ENCODE data around the gene ACTBL2. TPM values are rescaled to one million over a fixed set of nuclear protein-coding genes. Genes with fewer than 3 reads are reported as not detected.

Gene ACTBL2
- total and polyA plus RNA-seq, 4 donors: not detected

DNA sequence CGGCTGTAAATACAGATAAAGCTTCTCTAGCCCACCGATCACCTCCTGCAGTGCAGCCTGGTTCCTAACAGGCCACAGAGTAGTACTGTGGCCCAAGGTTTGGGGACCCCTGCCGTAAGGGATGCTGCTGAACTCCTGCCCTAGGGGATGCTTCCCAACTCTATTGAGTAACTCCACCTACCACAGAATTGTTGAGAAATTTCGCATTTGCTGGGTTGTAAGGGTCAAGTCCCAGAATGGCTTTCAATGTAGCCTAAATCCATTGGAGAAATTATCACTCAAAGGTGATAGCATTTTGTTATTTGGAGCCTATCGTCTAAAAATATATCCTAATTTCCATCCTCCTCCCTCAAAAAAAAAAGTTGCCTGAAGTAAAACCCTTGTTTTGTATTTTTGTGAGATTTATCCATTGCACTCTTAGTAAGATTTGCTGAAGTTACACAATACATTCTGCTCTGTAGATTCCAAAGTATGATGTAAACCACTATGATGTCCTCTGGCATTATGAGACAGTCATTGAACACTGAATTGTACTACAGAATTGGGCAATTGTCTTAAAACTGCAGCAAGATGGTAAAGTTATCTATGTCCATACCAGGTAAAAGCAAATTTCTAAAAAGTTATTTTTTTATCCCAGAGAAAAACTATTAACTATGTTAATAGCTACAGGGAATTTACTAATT, 14.0 kb downstream of the ACTBL2 start:
- Histone ChIP-seq H3K27me3 (ENCODE audit: control insufficient read depth in 4 of 4, insufficient read depth in 4 of 4, low read length in 3 of 4) (no peaks in the 10 kb centered on the region), H3K36me3 (ENCODE audit: control insufficient read depth in 4 of 4, insufficient read depth in 3 of 4, low read depth in 1 of 4, low read length in 3 of 4) (no peaks in the 10 kb centered on the region), H3K27ac (ENCODE audit: low read depth in 1 of 2, low read length in 2 of 2) (no peak overlapping the region), H3K4me3 (ENCODE audit: low read depth in 1 of 3, low read length in 3 of 3) (no peak overlapping the region), H3K9me3 (ENCODE audit: control insufficient read depth in 4 of 4, low read length in 3 of 4) (no peaks in the 10 kb centered on the region), H3K9ac (ENCODE audit: low read depth in 1 of 2, low read length in 2 of 2) (no peak overlapping the region), H3K4me1 (ENCODE audit: control insufficient read depth in 4 of 4, insufficient read depth in 4 of 4, low read length in 3 of 4) (no peaks in the 10 kb centered on the region)
- no peak for DNase-seq (ENCODE audit: low spot score)
- WGBS: 87% methylated on average over 5 of the region's 5 CpGs
- no peak for TF ChIP-seq RAD21 (IDR thresholded peaks at IDR 0.05)
- TF ChIP-seq NR2F2 (IDR thresholded peaks at IDR 0.05): no peak
- no peak for TF ChIP-seq EGR1 (IDR thresholded peaks at IDR 0.05; ENCODE audit: low read depth in 2 of 2)
- TF ChIP-seq JUND (IDR thresholded peaks at IDR 0.05): no peak
- TF ChIP-seq, protein P1, sequence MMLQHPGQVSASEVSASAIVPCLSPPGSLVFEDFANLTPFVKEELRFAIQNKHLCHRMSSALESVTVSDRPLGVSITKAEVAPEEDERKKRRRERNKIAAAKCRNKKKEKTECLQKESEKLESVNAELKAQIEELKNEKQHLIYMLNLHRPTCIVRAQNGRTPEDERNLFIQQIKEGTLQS (IDR thresholded peaks at IDR 0.05): no peak
- TF ChIP-seq, protein P2, sequence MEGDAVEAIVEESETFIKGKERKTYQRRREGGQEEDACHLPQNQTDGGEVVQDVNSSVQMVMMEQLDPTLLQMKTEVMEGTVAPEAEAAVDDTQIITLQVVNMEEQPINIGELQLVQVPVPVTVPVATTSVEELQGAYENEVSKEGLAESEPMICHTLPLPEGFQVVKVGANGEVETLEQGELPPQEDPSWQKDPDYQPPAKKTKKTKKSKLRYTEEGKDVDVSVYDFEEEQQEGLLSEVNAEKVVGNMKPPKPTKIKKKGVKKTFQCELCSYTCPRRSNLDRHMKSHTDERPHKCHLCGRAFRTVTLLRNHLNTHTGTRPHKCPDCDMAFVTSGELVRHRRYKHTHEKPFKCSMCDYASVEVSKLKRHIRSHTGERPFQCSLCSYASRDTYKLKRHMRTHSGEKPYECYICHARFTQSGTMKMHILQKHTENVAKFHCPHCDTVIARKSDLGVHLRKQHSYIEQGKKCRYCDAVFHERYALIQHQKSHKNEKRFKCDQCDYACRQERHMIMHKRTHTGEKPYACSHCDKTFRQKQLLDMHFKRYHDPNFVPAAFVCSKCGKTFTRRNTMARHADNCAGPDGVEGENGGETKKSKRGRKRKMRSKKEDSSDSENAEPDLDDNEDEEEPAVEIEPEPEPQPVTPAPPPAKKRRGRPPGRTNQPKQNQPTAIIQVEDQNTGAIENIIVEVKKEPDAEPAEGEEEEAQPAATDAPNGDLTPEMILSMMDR (IDR thresholded peaks at IDR 0.05; ENCODE audit: low read depth, low read length, missing input control): no peak
- no peak for TF ChIP-seq RXRA (IDR thresholded peaks at IDR 0.05)
- no peak for TF ChIP-seq TAF1 (conservative IDR thresholded peaks at IDR 0.05)
- no peak for TF ChIP-seq GABPA (IDR thresholded peaks at IDR 0.05 in 1 of 2, conservative IDR thresholded peaks at IDR 0.05 in 1 of 2)
- TF ChIP-seq HNF4G (IDR thresholded peaks at IDR 0.05): no peak
- no peak for TF ChIP-seq HNF4A (conservative IDR thresholded peaks at IDR 0.05)
- TF ChIP-seq, protein P3, sequence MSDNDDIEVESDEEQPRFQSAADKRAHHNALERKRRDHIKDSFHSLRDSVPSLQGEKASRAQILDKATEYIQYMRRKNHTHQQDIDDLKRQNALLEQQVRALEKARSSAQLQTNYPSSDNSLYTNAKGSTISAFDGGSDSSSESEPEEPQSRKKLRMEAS (IDR thresholded peaks at IDR 0.05): no peak
- TF ChIP-seq FOXA2 (IDR thresholded peaks at IDR 0.05): no peak
- TF ChIP-seq, protein P4, sequence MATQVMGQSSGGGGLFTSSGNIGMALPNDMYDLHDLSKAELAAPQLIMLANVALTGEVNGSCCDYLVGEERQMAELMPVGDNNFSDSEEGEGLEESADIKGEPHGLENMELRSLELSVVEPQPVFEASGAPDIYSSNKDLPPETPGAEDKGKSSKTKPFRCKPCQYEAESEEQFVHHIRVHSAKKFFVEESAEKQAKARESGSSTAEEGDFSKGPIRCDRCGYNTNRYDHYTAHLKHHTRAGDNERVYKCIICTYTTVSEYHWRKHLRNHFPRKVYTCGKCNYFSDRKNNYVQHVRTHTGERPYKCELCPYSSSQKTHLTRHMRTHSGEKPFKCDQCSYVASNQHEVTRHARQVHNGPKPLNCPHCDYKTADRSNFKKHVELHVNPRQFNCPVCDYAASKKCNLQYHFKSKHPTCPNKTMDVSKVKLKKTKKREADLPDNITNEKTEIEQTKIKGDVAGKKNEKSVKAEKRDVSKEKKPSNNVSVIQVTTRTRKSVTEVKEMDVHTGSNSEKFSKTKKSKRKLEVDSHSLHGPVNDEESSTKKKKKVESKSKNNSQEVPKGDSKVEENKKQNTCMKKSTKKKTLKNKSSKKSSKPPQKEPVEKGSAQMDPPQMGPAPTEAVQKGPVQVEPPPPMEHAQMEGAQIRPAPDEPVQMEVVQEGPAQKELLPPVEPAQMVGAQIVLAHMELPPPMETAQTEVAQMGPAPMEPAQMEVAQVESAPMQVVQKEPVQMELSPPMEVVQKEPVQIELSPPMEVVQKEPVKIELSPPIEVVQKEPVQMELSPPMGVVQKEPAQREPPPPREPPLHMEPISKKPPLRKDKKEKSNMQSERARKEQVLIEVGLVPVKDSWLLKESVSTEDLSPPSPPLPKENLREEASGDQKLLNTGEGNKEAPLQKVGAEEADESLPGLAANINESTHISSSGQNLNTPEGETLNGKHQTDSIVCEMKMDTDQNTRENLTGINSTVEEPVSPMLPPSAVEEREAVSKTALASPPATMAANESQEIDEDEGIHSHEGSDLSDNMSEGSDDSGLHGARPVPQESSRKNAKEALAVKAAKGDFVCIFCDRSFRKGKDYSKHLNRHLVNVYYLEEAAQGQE (IDR thresholded peaks at IDR 0.05): no peak
- no peak for TF ChIP-seq SP1 (IDR thresholded peaks at IDR 0.05)
- TF ChIP-seq, protein P5, sequence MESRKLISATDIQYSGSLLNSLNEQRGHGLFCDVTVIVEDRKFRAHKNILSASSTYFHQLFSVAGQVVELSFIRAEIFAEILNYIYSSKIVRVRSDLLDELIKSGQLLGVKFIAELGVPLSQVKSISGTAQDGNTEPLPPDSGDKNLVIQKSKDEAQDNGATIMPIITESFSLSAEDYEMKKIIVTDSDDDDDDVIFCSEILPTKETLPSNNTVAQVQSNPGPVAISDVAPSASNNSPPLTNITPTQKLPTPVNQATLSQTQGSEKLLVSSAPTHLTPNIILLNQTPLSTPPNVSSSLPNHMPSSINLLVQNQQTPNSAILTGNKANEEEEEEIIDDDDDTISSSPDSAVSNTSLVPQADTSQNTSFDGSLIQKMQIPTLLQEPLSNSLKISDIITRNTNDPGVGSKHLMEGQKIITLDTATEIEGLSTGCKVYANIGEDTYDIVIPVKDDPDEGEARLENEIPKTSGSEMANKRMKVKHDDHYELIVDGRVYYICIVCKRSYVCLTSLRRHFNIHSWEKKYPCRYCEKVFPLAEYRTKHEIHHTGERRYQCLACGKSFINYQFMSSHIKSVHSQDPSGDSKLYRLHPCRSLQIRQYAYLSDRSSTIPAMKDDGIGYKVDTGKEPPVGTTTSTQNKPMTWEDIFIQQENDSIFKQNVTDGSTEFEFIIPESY (IDR thresholded peaks at IDR 0.05): no peak

Data from liver (tissue), 9 donors.